ENCODE data around the gene NFATC1. TPM values are rescaled to one million over a fixed set of nuclear protein-coding genes. Genes with fewer than 3 reads are reported as not detected.

Gene NFATC1
- total RNA-seq (2014; rRNA removed; shearing (Covaris generic)) (6.4 and 7.5 TPM in 2 replicates), polyA plus RNA-seq (2016; fragmentation: Nextera tagmentation; extraction: Ambion mirVana) (9.2 and 9.8 TPM in 2 replicates)

DNA sequence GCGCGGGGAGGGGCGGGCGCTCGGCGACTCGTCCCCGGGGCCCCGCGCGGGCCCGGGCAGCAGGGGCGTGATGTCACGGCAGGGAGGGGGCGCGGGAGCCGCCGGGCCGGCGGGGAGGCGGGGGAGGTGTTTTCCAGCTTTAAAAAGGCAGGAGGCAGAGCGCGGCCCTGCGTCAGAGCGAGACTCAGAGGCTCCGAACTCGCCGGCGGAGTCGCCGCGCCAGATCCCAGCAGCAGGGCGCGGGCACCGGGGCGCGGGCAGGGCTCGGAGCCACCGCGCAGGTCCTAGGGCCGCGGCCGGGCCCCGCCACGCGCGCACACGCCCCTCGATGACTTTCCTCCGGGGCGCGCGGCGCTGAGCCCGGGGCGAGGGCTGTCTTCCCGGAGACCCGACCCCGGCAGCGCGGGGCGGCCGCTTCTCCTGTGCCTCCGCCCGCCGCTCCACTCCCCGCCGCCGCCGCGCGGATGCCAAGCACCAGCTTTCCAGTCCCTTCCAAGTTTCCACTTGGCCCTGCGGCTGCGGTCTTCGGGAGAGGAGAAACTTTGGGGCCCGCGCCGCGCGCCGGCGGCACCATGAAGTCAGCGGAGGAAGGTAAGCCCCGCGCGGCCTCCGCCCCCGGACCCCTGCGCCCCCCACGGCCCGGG lies at the start of gene NFATC1:
NFATC1 (plus strand) TSS at position 170 of the 644 bp plus-strand sequence; CDS start at position 465, 295 bp downstream.
- no peaks in the 10 kb centered on the region for H3K9me2 ChIP-seq (ENCODE audit: insufficient read depth)
- no peaks in the 10 kb centered on the region for H4K20me1 ChIP-seq (ENCODE audit: insufficient read depth)
- H3K36me3 ChIP-seq (ENCODE audit: low read depth), result no peaks in the 10 kb centered on the region
- no peaks in the 10 kb centered on the region for H3K79me2 ChIP-seq (ENCODE audit: insufficient read depth)
- H3K27me3 ChIP-seq (replicated peaks; ENCODE audit: insufficient read depth), result no peaks in the 10 kb centered on the region
- 1 to 2% methylated on average over 40 to 67 of the region's 91 CpGs for WGBS, 2 experiments (ENCODE audit: low coverage in 1 of 2, low lambda C conversion rate in 2 of 2, missing lambda C conversion rate in 2 of 2)
- in situ Hi-C loops (cut with MboI), result no loop called here
- H2AFZ ChIP-seq, result peak within 1 kb of the TSS; percentile 57
- peak within 1 kb of the TSS; percentile 49 for H3K4me2 ChIP-seq (ENCODE audit: unreplicated experiment)
- H3K9me3 ChIP-seq (ENCODE audit: low read depth), result no peaks in the 10 kb centered on the region
- H3K4me1 ChIP-seq (ENCODE audit: insufficient read depth), result no peaks in the 10 kb centered on the region
- peak within 1 kb of the TSS; percentile 92 for H3K27ac ChIP-seq
- H3K9ac ChIP-seq, result peak within 1 kb of the TSS; percentile 95
- peak within 1 kb of the TSS; percentile 74 for H3K4me3 ChIP-seq
- no peaks in the 10 kb centered on the region for H3F3A ChIP-seq (ENCODE audit: insufficient read depth)
- peak; percentile 92 for DNase-seq
- TF ChIP-seq EZH2 (IDR thresholded peaks at IDR 0.05; ENCODE audit: insufficient read depth, poor library complexity, severe bottlenecking) (no peak), EZH2phosphoT487 (IDR thresholded peaks at IDR 0.05; ENCODE audit: insufficient read depth, low read depth) (no peak)

DNA sequence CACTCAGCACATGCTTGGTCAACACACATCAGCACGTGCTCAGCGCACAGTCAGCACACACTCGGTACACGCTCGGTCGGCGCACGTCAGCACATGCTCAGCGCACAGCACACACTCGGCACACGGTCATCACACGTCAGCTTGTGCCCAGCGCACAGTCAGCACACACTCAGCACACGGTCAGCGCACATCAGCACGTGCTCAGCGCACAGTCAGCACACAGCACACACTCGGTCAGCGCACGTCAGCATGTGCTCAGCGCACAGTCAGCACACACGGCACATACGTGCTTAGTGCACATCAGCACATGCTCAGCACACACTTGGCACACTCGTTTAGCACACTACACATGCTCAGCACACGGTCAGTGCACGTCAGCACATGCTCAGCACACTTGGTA lies 49.7 kb upstream of the NFATC1 start:
- H3K9ac ChIP-seq, result no peak overlapping the region
- in situ Hi-C loops (cut with MboI), result no loop called here
- H4K20me1 ChIP-seq (ENCODE audit: insufficient read depth), result no peaks in the 10 kb centered on the region
- no peak overlapping the region for H3K4me3 ChIP-seq
- H3K9me2 ChIP-seq (ENCODE audit: insufficient read depth), result no peaks in the 10 kb centered on the region
- no peaks in the 10 kb centered on the region for H3K79me2 ChIP-seq (ENCODE audit: insufficient read depth)
- H3K4me2 ChIP-seq (ENCODE audit: unreplicated experiment), result no peak overlapping the region
- no peak overlapping the region for H3K27ac ChIP-seq
- H3K9me3 ChIP-seq (ENCODE audit: low read depth), result no peaks in the 10 kb centered on the region
- no peak for DNase-seq
- 93 to 94% methylated on average over 23 to 26 of the region's 26 CpGs for WGBS, 2 experiments (ENCODE audit: low coverage in 1 of 2, low lambda C conversion rate in 2 of 2, missing lambda C conversion rate in 2 of 2)
- TF ChIP-seq EZH2phosphoT487 (IDR thresholded peaks at IDR 0.05; ENCODE audit: insufficient read depth, low read depth) (no peak), EZH2 (IDR thresholded peaks at IDR 0.05; ENCODE audit: insufficient read depth, poor library complexity, severe bottlenecking) (no peak)
- H3K27me3 ChIP-seq (replicated peaks; ENCODE audit: insufficient read depth), result no peaks in the 10 kb centered on the region
- H3F3A ChIP-seq (ENCODE audit: insufficient read depth), result no peaks in the 10 kb centered on the region
- H3K4me1 ChIP-seq (ENCODE audit: insufficient read depth), result no peaks in the 10 kb centered on the region
- H3K36me3 ChIP-seq (ENCODE audit: low read depth), result peaks cover 15% of the 10 kb centered on the region; the same call in 1 of the 2 replicates
- H2AFZ ChIP-seq, result no peak overlapping the region

DNA sequence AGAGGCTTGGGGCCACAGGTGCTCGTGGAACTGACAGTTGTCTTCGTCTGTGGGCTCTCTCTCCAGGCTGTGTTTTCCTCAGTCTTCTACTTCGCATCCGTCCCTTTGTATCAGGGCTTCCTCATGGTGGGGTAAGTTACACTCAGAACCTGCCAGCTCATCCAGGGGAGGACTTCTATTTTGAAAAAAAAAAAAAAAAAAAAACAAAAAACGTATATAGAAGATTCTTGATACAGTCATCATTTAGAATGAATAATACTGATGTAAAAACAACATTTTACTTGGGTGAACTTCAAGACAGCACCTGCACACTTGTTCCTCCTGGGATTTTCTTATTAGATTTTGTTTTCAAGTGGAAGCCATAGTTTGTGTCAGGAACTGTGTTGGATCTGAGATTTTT lies 47.7 kb upstream of the NFATC1 start:
- H4K20me1 ChIP-seq (ENCODE audit: insufficient read depth), result no peaks in the 10 kb centered on the region
- no peaks in the 10 kb centered on the region for H3K9me3 ChIP-seq (ENCODE audit: low read depth)
- peak; percentile 6 for DNase-seq
- 78 to 80% methylated on average over 5 of the region's 5 CpGs for WGBS, 2 experiments (ENCODE audit: low coverage in 1 of 2, low lambda C conversion rate in 2 of 2, missing lambda C conversion rate in 2 of 2)
- H3K36me3 ChIP-seq (ENCODE audit: low read depth), result peaks cover 15% of the 10 kb centered on the region; the same call in 1 of the 2 replicates
- no peaks in the 10 kb centered on the region for H3K9me2 ChIP-seq (ENCODE audit: insufficient read depth)
- H3K9ac ChIP-seq, result no peak overlapping the region
- H3F3A ChIP-seq (ENCODE audit: insufficient read depth), result no peaks in the 10 kb centered on the region
- no peak overlapping the region for H2AFZ ChIP-seq
- H3K79me2 ChIP-seq (ENCODE audit: insufficient read depth), result no peaks in the 10 kb centered on the region
- H3K27me3 ChIP-seq (replicated peaks; ENCODE audit: insufficient read depth), result no peaks in the 10 kb centered on the region
- in situ Hi-C loops (cut with MboI), result no loop called here
- no peak overlapping the region for H3K27ac ChIP-seq
- no peak overlapping the region for H3K4me3 ChIP-seq
- H3K4me1 ChIP-seq (ENCODE audit: insufficient read depth), result no peaks in the 10 kb centered on the region
- TF ChIP-seq EZH2phosphoT487 (IDR thresholded peaks at IDR 0.05; ENCODE audit: insufficient read depth, low read depth) (no peak), EZH2 (IDR thresholded peaks at IDR 0.05; ENCODE audit: insufficient read depth, poor library complexity, severe bottlenecking) (no peak)
- H3K4me2 ChIP-seq (ENCODE audit: unreplicated experiment), result no peak overlapping the region

DNA sequence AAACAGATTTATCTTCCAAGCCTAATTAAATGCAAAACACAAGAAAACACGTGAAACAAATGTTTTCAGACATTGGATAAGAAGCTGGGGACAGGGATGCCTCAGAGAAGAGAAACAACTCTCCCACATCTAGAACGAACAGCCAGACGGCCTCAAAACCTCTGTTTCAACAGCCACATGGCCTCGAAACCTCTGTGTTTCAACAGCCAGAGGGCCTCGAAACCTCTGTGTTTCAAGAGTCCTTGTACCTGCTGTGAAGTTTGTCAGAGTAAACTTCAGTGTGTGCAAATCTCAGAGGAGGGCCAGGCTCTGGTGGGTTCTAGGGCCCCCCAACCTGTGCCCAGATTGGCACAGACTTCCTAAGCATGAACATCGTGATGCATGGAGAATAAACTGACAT lies 43.3 kb upstream of the NFATC1 start:
- no peak for DNase-seq
- H3K9ac ChIP-seq, result no peak overlapping the region
- TF ChIP-seq EZH2phosphoT487 (IDR thresholded peaks at IDR 0.05; ENCODE audit: insufficient read depth, low read depth) (no peak), EZH2 (IDR thresholded peaks at IDR 0.05; ENCODE audit: insufficient read depth, poor library complexity, severe bottlenecking) (no peak)
- no peak overlapping the region for H3K4me3 ChIP-seq
- H3F3A ChIP-seq (ENCODE audit: insufficient read depth), result no peaks in the 10 kb centered on the region
- H3K79me2 ChIP-seq (ENCODE audit: insufficient read depth), result no peaks in the 10 kb centered on the region
- H2AFZ ChIP-seq, result no peak overlapping the region
- in situ Hi-C loops (cut with MboI), result no loop called here
- H3K36me3 ChIP-seq (ENCODE audit: low read depth), result no peaks in the 10 kb centered on the region
- no peak overlapping the region for H3K27ac ChIP-seq
- no peaks in the 10 kb centered on the region for H3K27me3 ChIP-seq (replicated peaks; ENCODE audit: insufficient read depth)
- WGBS, 2 experiments (ENCODE audit: low coverage in 1 of 2, low lambda C conversion rate in 2 of 2, missing lambda C conversion rate in 2 of 2), result 79 to 83% methylated on average over 6 of the region's 6 CpGs
- no peaks in the 10 kb centered on the region for H3K9me2 ChIP-seq (ENCODE audit: insufficient read depth)
- H3K4me2 ChIP-seq (ENCODE audit: unreplicated experiment), result no peak overlapping the region
- no peaks in the 10 kb centered on the region for H3K4me1 ChIP-seq (ENCODE audit: insufficient read depth)
- H3K9me3 ChIP-seq (ENCODE audit: low read depth), result no peaks in the 10 kb centered on the region
- H4K20me1 ChIP-seq (ENCODE audit: insufficient read depth), result no peaks in the 10 kb centered on the region
